GM13976 (cell line): ENCODE measurements around the gene EFNA5.

Experiments
- DNase-seq: peaks from one replicate; pipeline ENCODE4 v3.0.0; 2012; ENCODE audit warnings: low spot score
- in situ Hi-C: fragments of 300-500 bp; cut with MboI; formaldehyde crosslinking; loops from one replicate; pipeline ENCODE4 v1.12.0; 2022; ENCODE audit warnings: low sequenced_read_pairs, mixed read lengths, inconsistent platforms; ENCODE audit not compliant: unreplicated experiment
- TF ChIP-seq, protein P1 (sequence below): IDR thresholded peaks from 2 replicates; pipeline ENCODE4 v1.5.1; 2012; ENCODE audit warnings: borderline replicate concordance, mild to moderate bottlenecking; ENCODE audit not compliant: insufficient read depth; ENCODE audit errors: extremely low read depth, missing control alignments, control extremely low read depth

The EFNA5 gene

DNA sequence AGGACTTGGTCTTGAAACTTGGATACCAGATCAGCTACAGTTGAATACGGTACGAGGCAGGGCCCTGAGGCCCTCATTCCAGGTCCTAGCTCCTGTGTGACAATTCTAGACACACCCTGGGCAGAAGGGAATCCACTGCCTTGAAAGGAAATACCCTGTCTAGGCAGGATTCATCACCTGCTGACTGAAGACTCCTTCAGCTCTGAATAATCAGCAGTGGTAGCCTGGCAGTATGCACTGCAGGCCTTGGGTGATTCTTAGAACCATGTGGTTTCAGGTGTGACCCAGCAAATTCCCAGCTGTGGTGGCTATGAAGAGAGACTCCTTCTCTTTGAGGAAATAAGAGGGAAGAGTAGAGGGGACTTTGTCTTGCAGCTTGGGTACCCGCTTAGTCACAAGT lies 17.2 kb upstream of the EFNA5 start:
- TF ChIP-seq, protein P1, sequence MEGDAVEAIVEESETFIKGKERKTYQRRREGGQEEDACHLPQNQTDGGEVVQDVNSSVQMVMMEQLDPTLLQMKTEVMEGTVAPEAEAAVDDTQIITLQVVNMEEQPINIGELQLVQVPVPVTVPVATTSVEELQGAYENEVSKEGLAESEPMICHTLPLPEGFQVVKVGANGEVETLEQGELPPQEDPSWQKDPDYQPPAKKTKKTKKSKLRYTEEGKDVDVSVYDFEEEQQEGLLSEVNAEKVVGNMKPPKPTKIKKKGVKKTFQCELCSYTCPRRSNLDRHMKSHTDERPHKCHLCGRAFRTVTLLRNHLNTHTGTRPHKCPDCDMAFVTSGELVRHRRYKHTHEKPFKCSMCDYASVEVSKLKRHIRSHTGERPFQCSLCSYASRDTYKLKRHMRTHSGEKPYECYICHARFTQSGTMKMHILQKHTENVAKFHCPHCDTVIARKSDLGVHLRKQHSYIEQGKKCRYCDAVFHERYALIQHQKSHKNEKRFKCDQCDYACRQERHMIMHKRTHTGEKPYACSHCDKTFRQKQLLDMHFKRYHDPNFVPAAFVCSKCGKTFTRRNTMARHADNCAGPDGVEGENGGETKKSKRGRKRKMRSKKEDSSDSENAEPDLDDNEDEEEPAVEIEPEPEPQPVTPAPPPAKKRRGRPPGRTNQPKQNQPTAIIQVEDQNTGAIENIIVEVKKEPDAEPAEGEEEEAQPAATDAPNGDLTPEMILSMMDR: no peak
- in situ Hi-C loops: no loop called here
- no peak for DNase-seq

DNA sequence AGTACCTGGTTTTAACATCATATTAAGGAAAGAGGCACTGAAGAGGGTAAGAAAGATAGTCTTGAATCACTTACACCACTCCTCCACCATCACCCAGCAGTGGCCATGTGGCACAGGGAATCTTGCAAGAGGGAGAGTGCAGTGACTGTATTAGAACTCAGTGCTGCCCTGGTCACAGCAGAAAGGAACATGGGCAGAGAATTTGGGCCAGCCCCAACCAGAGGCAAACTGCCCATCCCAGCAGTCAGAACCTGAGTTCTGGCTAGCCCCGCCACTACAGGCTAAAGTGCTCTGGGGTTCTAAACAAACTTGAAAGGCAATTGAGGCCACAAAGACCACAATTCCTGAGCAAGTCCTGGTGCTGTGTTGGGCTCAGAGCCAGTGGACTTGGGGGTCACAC lies 16.7 kb upstream of the EFNA5 start:
- in situ Hi-C loops: no loop called here
- DNase-seq: no peak
- TF ChIP-seq, protein P1: no peak

DNA sequence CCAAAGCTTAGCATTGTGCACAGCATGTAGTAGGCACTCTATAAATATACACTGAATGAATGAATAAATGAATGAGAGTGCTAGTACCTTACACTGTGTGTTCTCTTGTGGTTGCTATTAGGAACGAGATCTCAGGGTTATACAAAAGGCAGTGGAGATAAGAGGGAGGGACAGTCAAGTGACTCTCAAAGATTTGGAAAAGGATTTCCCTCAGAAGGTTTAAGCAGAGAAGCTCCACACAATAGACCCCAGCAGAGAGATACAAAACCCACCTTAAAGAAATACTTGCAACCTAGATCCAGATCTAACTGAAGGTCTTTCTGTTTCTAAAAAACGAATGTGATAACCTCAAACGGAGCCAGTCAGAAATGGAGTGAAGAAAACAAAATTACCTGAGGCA lies 11.8 kb upstream of the EFNA5 start:
- TF ChIP-seq, protein P1: no peak
- DNase-seq: no peak
- in situ Hi-C loops: no loop called here

DNA sequence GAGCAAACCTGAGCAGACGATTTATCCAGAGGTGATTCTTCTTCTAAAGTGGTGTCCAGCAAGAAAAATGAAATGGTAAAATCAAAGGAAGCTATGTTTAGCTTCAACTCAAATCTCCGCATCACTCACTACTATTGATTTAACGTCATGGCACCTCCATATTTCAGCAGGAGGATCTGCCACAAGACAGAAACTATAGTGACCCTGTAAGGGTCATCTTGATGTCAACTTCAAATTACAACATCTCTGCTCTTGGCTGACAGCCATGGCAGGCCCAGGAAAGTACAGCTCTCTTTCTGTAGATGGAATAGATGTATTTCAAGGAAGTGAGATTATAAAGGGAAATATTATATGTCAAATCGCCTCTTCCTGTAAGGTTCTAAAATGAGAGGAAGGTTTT lies 10.1 kb upstream of the EFNA5 start:
- DNase-seq: no peak
- TF ChIP-seq, protein P1: no peak
- in situ Hi-C loops: no loop called here

GRCh38 chr5:107680099-107680498 lies 9.4 kb upstream of the EFNA5 start:
- TF ChIP-seq, protein P1: no peak
- in situ Hi-C loops: no loop called here
- DNase-seq: no peak

GRCh38 chr5:107676702-107677101 lies 6.0 kb upstream of the EFNA5 start:
- DNase-seq: no peak
- TF ChIP-seq, protein P1: no peak
- in situ Hi-C loops: no loop called here

DNA sequence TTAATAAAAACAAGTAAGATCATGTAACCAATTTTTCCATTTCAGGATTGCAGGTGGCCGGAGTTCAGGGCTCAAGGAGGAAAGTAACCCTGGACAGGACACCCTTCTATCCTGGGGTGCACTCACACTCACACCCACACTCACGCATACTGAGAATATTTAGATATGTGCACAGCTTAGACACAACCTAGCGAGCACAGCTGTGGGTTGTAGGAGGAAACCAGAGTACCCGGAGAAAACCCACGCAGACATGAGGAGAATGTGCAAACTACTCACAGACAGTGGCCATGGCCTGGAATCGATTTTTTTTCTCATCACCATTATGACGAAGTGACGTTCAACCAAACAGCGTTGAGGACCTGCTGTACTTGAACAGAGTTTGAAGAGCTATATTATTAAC lies 4.5 kb upstream of the EFNA5 start:
- TF ChIP-seq, protein P1: no peak

More for the DNA sequence above, 4.5 kb upstream of the EFNA5 start:
- in situ Hi-C loops: no loop called here
- no peak for DNase-seq
